IPS-20b (cell line): ENCODE measurements around the gene MEX3A.
"Not testable (repeated sequence)": the region's sequence is repeated elsewhere in the genome, so short reads cannot be mapped to it uniquely, and the experiment has no call there.

ENCODE experiments used
- H3K27ac ChIP-seq: one replicate; pipeline ENCODE4 v1.5.1; 2013; ENCODE audit warnings: low read length
- H3K27me3 ChIP-seq: 2 replicates; pipeline ENCODE4 v1.6.1; 2013; ENCODE audit warnings: mild to moderate bottlenecking, low read length, inconsistent platforms; ENCODE audit not compliant: insufficient read depth
- H3K36me3 ChIP-seq: 2 replicates; pipeline ENCODE4 v1.6.1; 2013; ENCODE audit warnings: low read depth, mild to moderate bottlenecking, inconsistent platforms, low read length, moderate library complexity; ENCODE audit not compliant: insufficient read depth
- H3K4me1 ChIP-seq: 2 replicates; pipeline ENCODE4 v1.6.1; 2013; ENCODE audit warnings: mild to moderate bottlenecking, control low read depth, inconsistent platforms, low read length, moderate library complexity; ENCODE audit not compliant: insufficient read depth
- H3K4me3 ChIP-seq: 2 replicates; pipeline ENCODE4 v1.5.1; 2013; ENCODE audit warnings: mild to moderate bottlenecking, low read length, inconsistent platforms
- H3K9ac ChIP-seq: 2 replicates; pipeline ENCODE4 v1.6.1; 2013; ENCODE audit warnings: low read depth, mild to moderate bottlenecking, inconsistent platforms, low read length, moderate library complexity
- H3K9me3 ChIP-seq: 2 replicates; pipeline ENCODE4 v1.6.1; 2013; ENCODE audit warnings: mild to moderate bottlenecking, low read depth, low read length, inconsistent platforms; ENCODE audit not compliant: insufficient read depth

The MEX3A gene

DNA sequence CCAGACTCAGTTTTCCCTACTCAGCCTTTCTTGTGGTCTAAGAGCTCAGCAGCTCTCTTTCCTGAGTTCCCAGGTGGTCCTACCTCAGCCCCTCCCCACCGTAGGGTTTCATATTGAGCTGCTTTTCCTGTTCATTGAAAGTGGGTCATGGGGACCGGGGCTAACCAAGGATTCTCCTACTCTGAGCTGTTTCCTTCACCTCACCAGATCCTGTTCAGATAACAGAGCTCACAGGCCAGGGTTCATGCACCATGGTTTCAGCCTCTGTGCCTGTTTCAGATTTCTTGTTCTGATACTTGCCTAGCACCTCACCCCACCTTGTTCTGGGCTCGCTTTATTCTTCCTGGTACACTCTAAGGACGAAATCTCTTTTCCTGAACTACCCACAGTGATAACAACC, 37.2 kb downstream of the MEX3A start:
- Histone ChIP-seq H3K27ac (no peak overlapping the region), H3K4me3 (no peak overlapping the region), H3K9me3 (no peaks in the 10 kb centered on the region), H3K27me3 (no peaks in the 10 kb centered on the region), H3K9ac (no peak overlapping the region), H3K36me3 (peaks cover 77% of the 10 kb centered on the region), H3K4me1 (no peaks in the 10 kb centered on the region)

DNA sequence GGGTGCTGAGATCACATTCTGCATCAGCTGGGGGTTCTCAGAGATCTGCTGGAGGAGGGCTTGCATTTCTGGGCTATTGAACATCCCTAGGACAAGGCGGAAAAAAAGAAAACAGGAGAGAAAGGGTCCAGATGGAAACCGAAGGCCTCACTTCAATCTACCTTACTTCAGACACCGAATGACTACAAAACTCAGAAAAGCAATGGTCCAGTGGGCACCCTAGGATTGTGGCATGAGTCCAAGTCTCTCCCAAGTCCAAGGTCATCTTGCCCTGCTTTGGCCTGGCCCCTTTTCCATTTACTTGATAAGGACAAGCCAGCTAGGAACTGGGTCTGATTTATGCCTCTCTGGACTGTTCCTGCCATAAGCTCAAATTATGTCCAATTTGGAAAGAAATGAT, 39.4 kb downstream of the MEX3A start:
- Histone ChIP-seq H3K36me3 (peaks cover 65% of the 10 kb centered on the region), H3K27ac (no peak overlapping the region), H3K9me3 (no peaks in the 10 kb centered on the region), H3K27me3 (no peaks in the 10 kb centered on the region), H3K9ac (no peak overlapping the region), H3K4me1 (no peaks in the 10 kb centered on the region), H3K4me3 (no peak overlapping the region)

DNA sequence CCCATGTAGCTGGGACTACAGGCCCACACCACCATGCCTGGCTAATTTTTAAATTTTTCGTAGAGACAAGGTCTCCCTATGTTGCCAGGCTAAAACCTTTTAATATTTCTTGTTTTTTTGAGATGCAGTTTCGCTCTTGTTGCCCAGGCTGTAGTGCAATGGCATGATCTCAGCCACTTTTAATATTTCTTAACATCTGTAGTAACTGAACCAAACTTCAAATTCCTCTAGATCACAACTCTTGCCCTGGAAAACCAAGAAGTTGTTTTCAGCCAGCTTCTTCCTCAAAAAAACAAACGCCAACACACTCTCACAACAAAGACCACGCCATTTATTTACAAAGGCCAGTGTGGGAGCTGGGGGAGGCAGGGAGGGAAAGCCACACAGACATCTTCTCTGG, 47.3 kb downstream of the MEX3A start:
- not testable (repeated sequence) for H3K4me3 ChIP-seq, H3K4me1 ChIP-seq, H3K9ac ChIP-seq, H3K27ac ChIP-seq, H3K9me3 ChIP-seq, H3K27me3 ChIP-seq
- peaks cover 29% of the 10 kb centered on the region for H3K36me3 ChIP-seq

DNA sequence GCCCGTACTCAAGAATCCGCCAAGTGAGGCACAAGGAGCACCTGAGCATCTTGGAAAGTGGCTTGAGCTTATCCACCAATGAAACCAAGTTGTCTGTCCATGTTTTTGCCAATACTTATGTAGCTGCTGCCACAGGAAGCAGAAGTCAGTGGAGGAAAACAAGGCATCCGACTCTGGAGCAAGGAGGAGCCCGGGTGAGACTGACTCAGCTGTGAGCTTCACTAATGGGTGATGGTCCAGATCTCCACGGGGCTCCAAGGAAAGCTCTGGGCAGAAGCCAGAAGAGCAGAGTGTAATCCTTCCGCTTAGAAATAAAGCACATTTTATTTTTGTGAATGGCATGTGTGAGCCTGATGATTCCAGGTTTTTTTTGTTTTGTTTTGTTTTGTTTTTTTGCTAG, 49.3 kb downstream of the MEX3A start:
- H3K27ac ChIP-seq = no peak overlapping the region
- H3K4me1 ChIP-seq = no peaks in the 10 kb centered on the region
- H3K9me3 ChIP-seq = no peaks in the 10 kb centered on the region
- H3K4me3 ChIP-seq = no peak overlapping the region
- H3K36me3 ChIP-seq = peaks cover 21% of the 10 kb centered on the region
- no peak overlapping the region for H3K9ac ChIP-seq
- no peaks in the 10 kb centered on the region for H3K27me3 ChIP-seq

DNA sequence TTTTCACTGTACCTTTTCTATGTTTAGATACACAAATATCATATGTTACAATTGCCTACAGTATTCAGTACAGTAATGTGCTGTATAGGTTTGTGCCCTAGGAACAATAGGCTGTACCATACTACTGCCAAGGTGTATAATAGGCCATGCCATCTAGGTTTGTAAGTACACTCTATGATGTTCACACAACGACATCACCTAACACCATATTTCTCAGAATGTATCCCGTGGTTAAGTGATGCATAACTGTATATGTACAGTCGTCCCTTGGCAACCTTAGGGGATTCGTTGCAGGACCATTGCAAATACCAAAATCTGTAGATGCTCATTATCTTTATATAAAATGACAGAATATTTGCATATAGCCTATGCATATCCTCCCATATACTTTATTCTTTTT, 55.7 kb downstream of the MEX3A start:
- Histone ChIP-seq H3K27ac (no peak overlapping the region), H3K27me3 (peaks cover 8% of the 10 kb centered on the region), H3K4me3 (no peak overlapping the region), H3K9me3 (no peaks in the 10 kb centered on the region), H3K9ac (no peak overlapping the region), H3K4me1 (no peaks in the 10 kb centered on the region), H3K36me3 (no peaks in the 10 kb centered on the region)

DNA sequence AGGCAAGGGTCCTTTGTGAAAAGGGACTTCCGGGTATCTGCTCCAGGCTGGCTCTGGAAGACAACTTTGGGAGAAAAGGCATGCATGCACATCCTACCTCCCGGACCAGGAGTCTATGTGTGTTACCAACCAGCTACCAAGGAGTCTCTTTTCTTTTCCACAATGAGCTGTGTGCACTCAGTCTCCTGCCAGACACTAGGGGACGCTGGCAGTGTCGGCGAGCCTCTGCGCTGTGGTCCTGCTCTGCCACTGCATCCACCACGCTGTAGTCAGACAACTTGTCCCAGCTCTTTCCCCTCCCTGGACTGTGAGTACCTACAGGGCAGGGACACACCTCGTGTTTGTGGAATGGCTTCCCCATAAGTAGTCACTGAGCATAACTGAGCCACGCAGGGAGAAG, 56.4 kb downstream of the MEX3A start:
- H3K4me1 ChIP-seq = no peaks in the 10 kb centered on the region
- H3K27ac ChIP-seq = no peak overlapping the region
- H3K9me3 ChIP-seq = no peaks in the 10 kb centered on the region
- peaks cover 8% of the 10 kb centered on the region for H3K27me3 ChIP-seq
- no peak overlapping the region for H3K4me3 ChIP-seq
- no peaks in the 10 kb centered on the region for H3K36me3 ChIP-seq
- H3K9ac ChIP-seq = no peak overlapping the region

DNA sequence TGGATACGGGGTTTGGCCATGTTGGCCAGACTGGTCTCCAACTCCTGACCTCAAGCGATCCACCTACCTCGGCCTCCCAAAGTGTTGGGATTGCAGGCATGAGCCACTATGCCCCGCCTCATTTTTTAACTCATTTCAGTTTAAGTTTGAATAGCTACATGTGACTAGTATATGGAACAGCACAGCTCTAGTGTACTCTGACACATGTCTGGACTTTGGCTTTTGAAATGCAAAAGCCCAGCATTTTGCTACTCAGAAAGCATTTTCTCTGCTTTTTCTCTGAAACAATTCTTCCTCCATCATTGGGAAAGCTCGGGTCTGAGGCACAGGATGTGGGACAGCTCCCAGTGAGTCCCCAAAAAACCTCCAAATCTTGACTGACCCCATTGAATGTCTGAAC, 57.5 kb downstream of the MEX3A start:
- no peak overlapping the region for H3K27ac ChIP-seq
- H3K9me3 ChIP-seq = no peaks in the 10 kb centered on the region
- H3K4me3 ChIP-seq = no peak overlapping the region

More for the DNA sequence above, 57.5 kb downstream of the MEX3A start:
- H3K9ac ChIP-seq = no peak overlapping the region
- peaks cover 2% of the 10 kb centered on the region; the same call in 1 of the 2 replicates for H3K36me3 ChIP-seq
- peaks cover 8% of the 10 kb centered on the region for H3K27me3 ChIP-seq
- 0 out of 2 replicates have a peak, but pooled peaks cover 4% of the 10 kb centered on the region for H3K4me1 ChIP-seq
